Kidney (tissue), 14 donors: Measurements from ENCODE around the gene KSR1. TPM values are rescaled to one million over a fixed set of nuclear protein-coding genes. Genes with fewer than 3 reads are reported as not detected.

Experiments
- DNase-seq, 5 donors: peaks; one replicate each; pipeline ENCODE4 v3.0.0-alpha.2; 2013 to 2020
- FAIRE-seq: peaks from 2 replicates; lab custom pipeline; 2012; peaks lifted over from hg19 to GRCh38; lab: Jason Lieb, UNC
- H3K27ac ChIP-seq, 2 donors: one replicate each; pipeline ENCODE4 v1.7.0; 2013; ENCODE audit warnings: low read depth in 2 of 2, low read length in 2 of 2, inconsistent platforms in 1 of 2
- H3K27me3 ChIP-seq: one replicate; pipeline ENCODE4 v1.7.1; 2013; ENCODE audit warnings: low read length, inconsistent platforms; ENCODE audit not compliant: control insufficient read depth, insufficient read depth
- H3K36me3 ChIP-seq, 3 donors: one replicate each; pipeline versions ENCODE4 v1.7.0 to v1.7.1; 2013; ENCODE audit warnings: low read length in 3 of 3, control low read depth in 1 of 3, inconsistent platforms in 1 of 3; ENCODE audit not compliant: insufficient read depth in 3 of 3, control insufficient read depth in 2 of 3
- H3K4me1 ChIP-seq, 3 donors: one replicate each; pipeline versions ENCODE4 v1.7.0 to v1.7.1; 2013; ENCODE audit warnings: low read length in 3 of 3, inconsistent platforms in 1 of 3, low read depth in 1 of 3; ENCODE audit not compliant: control insufficient read depth in 2 of 3, insufficient read depth in 2 of 3
- H3K4me3 ChIP-seq, 3 donors: one replicate each; pipeline versions ENCODE4 v1.7.0 to v1.8.1; 2013; ENCODE audit warnings: low read length in 3 of 3, control low read depth in 1 of 3, inconsistent platforms in 1 of 3
- H3K9ac ChIP-seq, 3 donors: one replicate each; pipeline versions ENCODE4 v1.7.0 to v1.7.1; 2013; ENCODE audit warnings: low read length in 3 of 3, control low read depth in 1 of 3, inconsistent platforms in 1 of 3
- H3K9me3 ChIP-seq, 3 donors: one replicate each; pipeline versions ENCODE4 v1.7.0 to v1.7.1; 2013; ENCODE audit warnings: low read length in 3 of 3, control low read depth in 1 of 3, inconsistent platforms in 1 of 3; ENCODE audit not compliant: control insufficient read depth in 2 of 3, insufficient read depth in 1 of 3
- intact Hi-C: fragments of 100-400 bp; cut with DNase I; formaldehyde crosslinking; loops from one replicate; pipeline ENCODE4 v1.11.1; 2022
- polyA plus RNA-seq: library from polyadenylated mRNA; stranded (reverse); fragments of 350-450 nt; fragmentation: Illumina TruSeq; extraction: RNeasy Lipid Tissue Mini Kit (QIAGEN cat#74804); gene quantifications from one replicate; pipeline ENCODE4 v1.2.3, GENCODE V29; 2014; ENCODE audit warnings: low read depth, low replicate concordance; ENCODE audit not compliant: insufficient read depth
- total RNA-seq: library from RNA; stranded (reverse); fragmentation: NEBNext Ultra II Directional; extraction: Animal tissue kit (Norgen Biotek cat#: 25700); gene quantifications from one replicate; pipeline ENCODE4 v1.2.1, GENCODE V29; 2021
- TF ChIP-seq, protein P1 (sequence below): IDR thresholded peaks from 3 replicates; pipeline ENCODE4 v1.5.1; 2012; ENCODE audit warnings: mild to moderate bottlenecking, moderate library complexity, borderline replicate concordance; ENCODE audit not compliant: insufficient read depth; ENCODE audit errors: extremely low read depth
- donor health status: control.
- donor health status: control.
- donor health status: control.
- donor health status: control.
- donor health status: control.
- donor health status: DM: yes; HTN: yes; CAD: no.
- donor health status: Normal renal cell carcinoma (clear cell type).

KSR1 gene
- total and polyA plus RNA-seq, 2 donors from 2014 or later, result 11.7 to 97.3 TPM

DNA sequence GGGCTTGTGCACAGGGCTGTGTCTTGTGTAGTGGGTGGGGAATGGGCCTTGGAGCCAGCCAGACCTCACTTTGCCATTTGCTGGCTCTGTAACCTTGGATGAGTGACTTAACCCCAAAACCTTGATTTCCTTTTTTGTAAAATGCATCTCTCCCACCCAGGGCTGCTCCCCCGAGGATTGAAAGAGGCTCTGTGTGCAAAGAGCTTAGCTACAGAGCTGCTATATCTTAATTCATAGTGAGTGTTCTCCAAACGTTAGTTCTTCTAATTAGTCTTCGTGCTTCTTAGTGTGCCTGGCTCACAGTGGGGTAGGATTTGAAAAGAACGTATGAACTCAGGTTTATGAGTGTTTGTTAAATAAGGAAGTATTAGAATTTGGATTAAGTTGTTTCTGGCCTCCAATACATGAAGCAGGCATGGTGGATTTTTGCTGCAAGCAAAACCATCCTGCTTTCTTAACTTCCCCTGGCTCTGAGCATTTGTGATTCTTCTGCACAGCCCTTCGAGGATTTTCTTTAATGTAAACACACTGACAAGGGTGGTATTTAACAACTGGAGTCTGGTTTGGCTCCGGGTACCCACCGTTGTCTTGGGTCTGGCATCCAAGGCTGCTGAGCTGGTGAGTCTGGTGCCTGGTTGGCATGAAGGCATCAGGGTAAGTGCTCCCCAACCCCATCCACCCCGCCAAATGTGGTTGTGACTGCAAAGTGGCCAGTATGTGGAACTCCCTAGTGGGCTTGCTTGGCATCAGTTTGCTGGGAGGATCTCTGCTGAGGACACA lies 29.7 kb downstream of the KSR1 start:
- Histone ChIP-seq H3K4me3 (no peak overlapping the region), H3K27me3 (no peaks in the 10 kb centered on the region), H3K36me3 (no peaks in the 10 kb centered on the region), H3K9ac (no peak overlapping the region), H3K4me1 (peaks cover 0 to 8% (median 0%) of the 10 kb centered on the region in 3 donors), H3K27ac (no peak overlapping the region), H3K9me3 (no peaks in the 10 kb centered on the region)
- TF ChIP-seq, protein P1, sequence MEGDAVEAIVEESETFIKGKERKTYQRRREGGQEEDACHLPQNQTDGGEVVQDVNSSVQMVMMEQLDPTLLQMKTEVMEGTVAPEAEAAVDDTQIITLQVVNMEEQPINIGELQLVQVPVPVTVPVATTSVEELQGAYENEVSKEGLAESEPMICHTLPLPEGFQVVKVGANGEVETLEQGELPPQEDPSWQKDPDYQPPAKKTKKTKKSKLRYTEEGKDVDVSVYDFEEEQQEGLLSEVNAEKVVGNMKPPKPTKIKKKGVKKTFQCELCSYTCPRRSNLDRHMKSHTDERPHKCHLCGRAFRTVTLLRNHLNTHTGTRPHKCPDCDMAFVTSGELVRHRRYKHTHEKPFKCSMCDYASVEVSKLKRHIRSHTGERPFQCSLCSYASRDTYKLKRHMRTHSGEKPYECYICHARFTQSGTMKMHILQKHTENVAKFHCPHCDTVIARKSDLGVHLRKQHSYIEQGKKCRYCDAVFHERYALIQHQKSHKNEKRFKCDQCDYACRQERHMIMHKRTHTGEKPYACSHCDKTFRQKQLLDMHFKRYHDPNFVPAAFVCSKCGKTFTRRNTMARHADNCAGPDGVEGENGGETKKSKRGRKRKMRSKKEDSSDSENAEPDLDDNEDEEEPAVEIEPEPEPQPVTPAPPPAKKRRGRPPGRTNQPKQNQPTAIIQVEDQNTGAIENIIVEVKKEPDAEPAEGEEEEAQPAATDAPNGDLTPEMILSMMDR, result no peak
- DNase-seq, result no peak
- intact Hi-C loops, result no loop called here
- no peak for FAIRE-seq

DNA sequence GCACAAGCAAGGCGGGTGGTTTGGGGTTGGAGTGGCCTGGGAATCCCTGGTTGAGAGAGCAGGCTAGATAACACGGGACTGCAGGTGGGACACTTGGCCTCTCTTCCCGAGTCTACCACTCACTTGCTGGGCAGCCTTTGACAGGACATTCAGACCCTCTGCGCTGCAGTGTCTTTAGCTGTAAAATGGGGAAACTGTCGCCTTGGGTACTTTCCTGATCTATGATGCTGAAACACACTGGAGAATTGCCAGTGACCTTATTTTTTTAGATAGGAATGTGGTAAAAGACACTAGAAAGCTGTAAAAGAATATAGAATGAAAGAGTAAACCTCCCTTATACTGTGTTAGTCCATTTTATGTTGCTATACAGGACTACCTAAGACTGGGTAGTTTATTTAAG lies 30.5 kb downstream of the KSR1 start:
- FAIRE-seq, result no peak
- Histone ChIP-seq H3K9me3 (no peaks in the 10 kb centered on the region), H3K4me3 (no peak overlapping the region), H3K36me3 (no peaks in the 10 kb centered on the region), H3K4me1 (peaks cover 0 to 12% (median 4%) of the 10 kb centered on the region in 3 donors), H3K9ac (no peak overlapping the region), H3K27ac (no peak overlapping the region), H3K27me3 (no peaks in the 10 kb centered on the region)
- TF ChIP-seq, protein P1, result no peak
- intact Hi-C loops, result no loop called here
- no peak for DNase-seq

DNA sequence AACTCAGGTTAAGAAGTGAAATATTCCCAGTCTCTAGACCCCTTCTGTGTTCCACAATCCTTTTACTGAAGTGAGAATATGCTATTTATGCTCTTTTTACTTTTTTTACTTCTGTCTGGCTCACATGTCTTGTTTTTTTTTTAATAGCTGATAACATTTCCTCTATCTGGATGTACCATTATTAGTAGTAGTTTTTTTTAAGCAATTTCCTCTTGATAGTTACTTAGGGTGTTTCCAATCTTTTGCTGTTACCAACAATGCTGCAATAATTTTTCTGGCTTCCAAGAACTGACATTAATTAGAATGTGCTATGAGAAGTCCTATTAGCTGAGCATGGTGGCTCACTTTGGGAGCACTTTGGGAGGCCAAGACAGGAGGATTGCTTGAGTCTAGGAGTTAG lies 32.0 kb downstream of the KSR1 start:
- Histone ChIP-seq H3K27ac (no peak overlapping the region), H3K4me3 (no peak overlapping the region), H3K36me3 (no peaks in the 10 kb centered on the region), H3K27me3 (no peaks in the 10 kb centered on the region), H3K9ac (no peak overlapping the region), H3K4me1 (peaks cover 2 to 27% (median 16%) of the 10 kb centered on the region in 3 donors), H3K9me3 (no peaks in the 10 kb centered on the region)
- intact Hi-C loops, result no loop called here
- FAIRE-seq (no peak), DNase-seq (no peak)
- TF ChIP-seq, protein P1, result no peak
